CD4-positive, alpha-beta T cell treated with Interferon gamma for 1 hour (primary cell): ENCODE measurements around the gene C1QTNF9B.

ENCODE experiments used
- DNase-seq: peaks from one replicate; pipeline ENCODE4 v3.0.0-alpha.2; 2020

The C1QTNF9B gene

DNA sequence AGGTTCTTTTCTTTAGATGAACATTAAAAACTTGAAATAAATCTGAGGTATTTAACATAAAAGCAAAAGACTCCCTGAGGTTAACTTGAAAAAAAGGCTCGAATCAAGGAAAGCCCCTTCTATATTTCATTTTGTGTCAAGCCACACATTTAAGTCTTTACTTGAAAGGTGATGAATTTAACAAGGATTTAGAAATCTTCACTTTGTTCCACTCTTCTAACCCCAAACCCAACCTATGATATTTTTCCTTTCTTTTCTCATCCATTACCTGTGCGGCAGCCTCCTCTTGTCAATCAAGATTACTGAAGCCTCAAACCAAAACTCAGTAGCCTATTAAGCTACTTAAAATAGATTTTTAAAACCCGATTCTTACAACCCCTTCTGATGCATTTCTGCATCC is 41.9 kb downstream of the C1QTNF9B start:
- no peak for DNase-seq

DNA sequence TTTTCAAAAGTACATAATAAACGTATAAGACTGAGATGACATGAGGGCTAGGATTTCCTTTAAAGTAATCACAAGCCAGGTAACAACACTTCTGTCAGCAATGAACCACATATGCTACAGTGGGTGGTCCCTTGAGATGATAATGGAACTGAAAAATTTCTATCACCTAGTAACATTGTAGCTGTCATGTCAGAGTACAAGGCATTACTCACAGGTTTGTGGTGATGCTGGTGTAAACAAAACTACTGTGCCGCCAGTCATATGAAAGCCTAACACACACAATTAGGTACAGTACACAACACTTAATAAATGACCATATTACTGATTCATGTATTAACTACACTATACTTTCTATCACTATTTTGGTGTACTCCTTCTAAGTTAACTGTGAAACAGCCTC is 45.0 kb downstream of the C1QTNF9B start:
- no peak for DNase-seq

DNA sequence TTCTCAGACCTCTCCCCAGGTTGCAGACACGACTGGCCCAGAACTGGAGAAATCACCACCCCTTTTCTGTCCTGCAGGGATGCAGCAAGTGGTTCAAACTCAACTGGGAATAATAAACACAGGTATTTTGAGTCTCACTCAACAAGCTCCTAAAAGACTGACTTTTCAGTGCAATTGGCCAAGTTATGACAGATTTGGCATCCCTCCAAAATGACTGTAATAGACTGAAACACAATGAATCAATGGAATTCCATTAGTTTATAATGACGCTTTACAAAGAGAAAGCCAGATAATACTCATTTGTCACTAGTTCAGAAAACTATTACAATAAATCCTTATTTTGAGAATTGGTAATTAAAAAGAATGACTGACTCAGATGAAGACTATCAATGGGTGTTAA is 46.2 kb downstream of the C1QTNF9B start:
- DNase-seq, result no peak

GRCh38 chr13:23850134-23850533 is 47.2 kb downstream of the C1QTNF9B start:
- DNase-seq, result no peak

DNA sequence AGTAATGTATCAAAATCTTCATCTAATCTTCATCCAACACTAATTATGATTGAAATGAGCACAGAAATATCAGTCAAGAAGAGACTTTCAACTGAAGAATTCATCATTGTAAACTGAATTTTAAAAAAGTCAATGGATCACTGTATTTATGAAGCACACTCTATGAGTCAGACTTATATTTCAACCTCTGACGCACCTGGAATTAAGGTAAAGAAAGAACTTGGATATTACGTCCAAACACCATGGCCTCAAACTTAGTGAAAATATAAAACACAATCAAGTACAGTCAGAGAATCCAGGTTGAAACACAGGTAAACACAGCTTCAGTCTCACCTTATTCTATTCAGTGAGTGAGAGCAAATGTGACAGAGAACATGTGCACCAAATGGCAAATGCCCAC is 47.6 kb downstream of the C1QTNF9B start:
- DNase-seq, result no peak

DNA sequence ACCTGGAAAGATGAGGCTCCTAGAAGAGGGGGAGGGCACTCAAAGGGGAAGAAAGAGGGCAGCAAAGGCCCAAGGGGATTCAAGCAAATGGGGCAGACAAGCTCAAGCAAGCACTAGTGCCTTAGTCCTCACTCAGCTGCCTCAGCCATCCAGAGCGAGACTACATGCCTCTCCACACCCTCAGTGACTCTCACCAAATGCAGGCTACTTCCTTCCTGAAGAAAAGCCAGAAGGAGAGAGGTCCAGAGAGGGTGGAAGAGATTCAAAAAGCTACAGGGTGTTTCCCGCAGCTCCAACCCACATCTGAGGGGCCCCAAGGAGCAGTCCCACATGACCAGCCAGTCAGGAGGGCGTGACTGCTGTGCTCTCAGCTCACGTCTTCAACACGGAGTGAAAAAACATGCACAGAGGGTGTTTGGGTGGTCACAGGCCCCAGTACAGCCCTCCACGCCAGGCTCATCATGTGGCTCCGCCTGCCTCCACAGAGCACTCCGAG is 48.6 kb downstream of the C1QTNF9B start:
- no peak for DNase-seq

DNA sequence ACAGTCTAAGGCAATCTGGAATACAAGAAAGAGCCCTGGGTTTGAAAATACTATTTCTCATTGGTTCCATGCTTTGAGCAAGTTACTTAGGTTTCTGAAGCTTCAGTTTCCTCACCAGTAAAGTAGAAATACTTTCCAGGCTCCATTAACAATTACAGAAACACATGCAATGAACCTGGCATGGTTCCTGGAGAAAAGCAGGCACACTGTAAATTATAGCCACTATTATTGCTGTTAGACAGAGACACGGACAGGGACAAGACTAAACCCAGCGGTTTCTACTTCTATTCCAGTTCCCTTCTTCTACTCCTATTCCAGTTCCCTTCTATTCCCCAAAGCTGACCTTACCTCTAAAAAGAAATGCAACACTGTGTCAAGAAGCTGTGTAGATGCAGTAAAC is 49.3 kb downstream of the C1QTNF9B start:
- no peak for DNase-seq

DNA sequence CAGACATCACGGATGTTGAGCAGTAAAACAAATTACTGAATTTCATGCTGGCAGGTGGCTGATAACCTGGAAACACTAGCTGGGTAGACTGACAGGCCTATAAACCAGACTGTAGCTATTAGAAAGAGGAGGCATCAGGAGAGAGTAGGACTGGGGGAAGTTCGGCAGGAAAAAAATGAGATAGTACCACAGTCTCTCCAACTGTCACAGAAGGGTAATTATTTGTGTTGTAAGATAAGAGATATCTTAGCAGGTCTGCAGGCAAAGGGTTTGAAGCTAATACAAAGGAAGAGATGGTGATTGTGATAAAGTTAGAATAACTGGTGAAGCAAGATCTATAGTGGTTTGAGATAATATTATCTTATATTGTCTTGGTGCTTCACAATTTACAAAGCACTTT is 49.8 kb downstream of the C1QTNF9B start:
- no peak for DNase-seq

DNA sequence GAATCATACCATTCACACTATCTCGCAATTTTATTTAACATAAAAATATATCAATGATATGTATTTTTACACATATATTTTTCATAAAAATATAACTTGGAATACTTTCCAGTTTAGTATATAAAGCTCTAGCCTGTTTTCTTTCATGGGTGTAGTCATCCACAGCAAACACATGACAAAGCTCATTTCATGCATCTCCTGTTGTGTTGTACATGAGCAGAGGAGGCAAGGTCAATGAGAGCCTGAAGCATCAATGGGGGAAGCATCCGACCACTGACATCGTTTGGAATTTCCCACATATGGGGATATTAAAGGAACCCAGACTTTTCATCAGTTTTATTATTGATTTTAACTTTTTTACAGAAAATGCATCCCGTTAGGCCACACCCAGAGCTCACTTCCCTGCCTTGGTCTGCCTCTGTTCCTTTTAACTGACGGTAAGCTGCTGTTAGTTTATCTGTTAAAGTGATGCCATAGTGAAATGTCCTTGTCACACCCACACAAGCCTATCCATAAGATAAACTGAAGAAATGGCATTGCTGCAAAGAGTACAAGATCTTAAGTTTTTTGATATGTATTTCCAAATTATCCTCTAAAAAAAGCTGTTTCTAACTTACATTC is 52.1 kb downstream of the C1QTNF9B start:
- DNase-seq, result no peak

GRCh38 chr13:23844132-23844531 is 53.2 kb downstream of the C1QTNF9B start:
- no peak for DNase-seq

DNA sequence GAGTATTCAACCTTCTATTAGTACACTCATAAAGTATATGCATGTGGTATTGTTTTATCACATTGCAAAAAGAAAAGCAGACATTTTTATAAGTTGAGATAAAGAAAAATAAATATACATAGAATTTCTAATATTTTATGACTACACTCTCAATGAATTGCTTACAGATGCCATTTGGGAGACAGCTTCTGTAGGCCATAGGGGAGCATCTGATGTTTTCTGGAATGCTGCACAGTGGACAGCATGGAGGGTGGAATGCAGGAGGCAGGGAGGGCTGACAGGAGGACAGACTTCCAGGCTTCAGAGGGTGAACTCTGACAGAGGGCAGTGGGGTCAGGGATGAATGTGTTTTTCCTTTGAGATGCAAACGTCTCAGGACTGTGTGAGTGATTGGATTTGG is 53.9 kb downstream of the C1QTNF9B start:
- DNase-seq, result no peak

DNA sequence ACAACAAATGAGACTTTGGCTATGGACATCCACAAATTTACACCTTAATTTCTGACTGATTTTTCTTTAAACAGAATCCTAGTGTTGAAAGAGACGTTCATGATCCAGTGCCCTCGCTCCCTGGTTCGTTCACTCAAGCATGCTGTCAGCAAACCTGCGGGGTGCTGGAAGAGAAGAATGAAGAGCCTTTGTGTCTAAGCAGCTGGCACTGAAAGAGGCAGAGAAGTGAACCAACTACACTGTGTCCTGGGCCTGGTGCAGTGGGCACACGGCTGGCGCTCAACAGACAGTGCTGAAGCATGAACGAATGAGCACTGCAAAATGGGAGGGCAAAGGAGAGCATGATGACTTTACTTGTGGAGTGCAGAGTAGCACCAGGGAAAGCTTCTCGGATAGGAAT is 54.9 kb downstream of the C1QTNF9B start:
- no peak for DNase-seq
